Measurements from ENCODE around the gene AP3S2. TPM values are rescaled to one million over a fixed set of nuclear protein-coding genes. Genes with fewer than 3 reads are reported as not detected.

Gene AP3S2
- polyA plus RNA-seq, 1 donor (not counting 4 experiments of a cell fraction or from before 2014, with no cell fraction given): 34.6 TPM

DNA sequence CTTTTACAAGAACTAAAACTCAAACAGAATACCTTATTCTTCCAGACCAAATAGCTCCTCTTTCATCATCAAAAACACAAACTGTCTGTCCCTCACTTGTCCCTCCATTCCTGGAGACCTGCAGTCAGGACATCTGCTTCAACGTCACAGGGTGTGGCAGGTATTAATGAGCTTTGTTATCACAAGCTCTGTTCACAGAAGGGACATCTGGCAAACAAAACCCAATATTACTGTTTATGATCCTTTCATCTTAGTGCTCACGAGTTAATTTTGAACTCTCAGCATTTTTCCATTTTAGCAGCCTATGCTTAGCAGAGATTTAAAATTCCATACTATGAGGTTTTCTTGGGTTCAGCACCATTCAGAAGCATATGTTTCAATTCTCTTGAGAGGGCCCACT, 32.9 kb downstream of the AP3S2 start:
- Histone ChIP-seq H3K79me2 (ENCODE audit: control insufficient read depth, insufficient read depth, low read length) (no peaks in the 10 kb centered on the region), H4K20me1 (ENCODE audit: control insufficient read depth, extremely low read depth, insufficient read depth, low read length) (no peaks in the 10 kb centered on the region), H3K36me3 (ENCODE audit: control insufficient read depth in 2 of 2, extremely low read depth in 1 of 2, insufficient read depth in 2 of 2, low read length in 2 of 2) (peaks cover 11 to 18% of the 10 kb centered on the region in 2 experiments), H3K4me3 (ENCODE audit: control insufficient read depth in 2 of 3, extremely low read depth in 1 of 3, insufficient read depth in 2 of 3, low read depth in 1 of 3, low read length in 3 of 3) (no peak overlapping the region), H3K4me2 (ENCODE audit: control insufficient read depth, extremely low read depth, insufficient read depth, low read depth, low read length) (no peak overlapping the region), H3K9ac (ENCODE audit: control insufficient read depth, extremely low read depth, insufficient read depth, low read length) (no peak overlapping the region), H3K27ac (ENCODE audit: control insufficient read depth, insufficient read depth, low read length) (no peak overlapping the region), H3K9me3 (ENCODE audit: control insufficient read depth, low read depth, low read length) (no peaks in the 10 kb centered on the region), H3K4me1 (ENCODE audit: control insufficient read depth, extremely low read depth, insufficient read depth, low read length) (no peaks in the 10 kb centered on the region), H2AFZ (ENCODE audit: control insufficient read depth, low read length) (no peak overlapping the region), H3K27me3 (ENCODE audit: control insufficient read depth, extremely low read depth, insufficient read depth, low read length) (no peaks in the 10 kb centered on the region), H3K9me1 (ENCODE audit: control insufficient read depth, extremely low read depth, insufficient read depth, low read length) (no peaks in the 10 kb centered on the region)
- dilution Hi-C loops (cut with MboI; ENCODE audit: extremely low pct_ligation_motif_present, low sequenced_read_pairs): loop anchor here (25.0 kb wide), 1 partner anchor 99 kb away; the partner anchor contains the start of gene MESP1
- FAIRE-seq (no peak), DNase-seq (ENCODE audit: low read depth, low spot score) (no peak)
- no peak for TF ChIP-seq CTCF (optimal IDR thresholded peaks at IDR 0.05 in 1 of 3, IDR thresholded peaks at IDR 0.05 in 1 of 3, conservative IDR thresholded peaks at IDR 0.05 in 1 of 3; ENCODE audit: extremely low read depth in 1 of 3, insufficient read depth in 2 of 3, low read length in 3 of 3)
- no peak for TF ChIP-seq EZH2 (IDR thresholded peaks at IDR 0.05; ENCODE audit: low read length)

GRCh38 chr15:89860431-89860830, 33.4 kb downstream of the AP3S2 start:
- no peak for FAIRE-seq
- DNase-seq (ENCODE audit: low read depth, low spot score): no peak
- no peaks in the 10 kb centered on the region for H3K4me1 ChIP-seq (ENCODE audit: control insufficient read depth, extremely low read depth, insufficient read depth, low read length)
- no peaks in the 10 kb centered on the region for H3K27me3 ChIP-seq (ENCODE audit: control insufficient read depth, extremely low read depth, insufficient read depth, low read length)
- no peak overlapping the region for H3K27ac ChIP-seq (ENCODE audit: control insufficient read depth, insufficient read depth, low read length)
- no peak overlapping the region for H3K9ac ChIP-seq (ENCODE audit: control insufficient read depth, extremely low read depth, insufficient read depth, low read length)
- no peaks in the 10 kb centered on the region for H3K79me2 ChIP-seq (ENCODE audit: control insufficient read depth, insufficient read depth, low read length)
- dilution Hi-C loops (cut with MboI; ENCODE audit: extremely low pct_ligation_motif_present, low sequenced_read_pairs): loop anchor here (25.0 kb wide), 1 partner anchor 98 kb away; the partner anchor contains the start of gene MESP1
- H2AFZ ChIP-seq (ENCODE audit: control insufficient read depth, low read length): no peak overlapping the region
- H3K4me2 ChIP-seq (ENCODE audit: control insufficient read depth, extremely low read depth, insufficient read depth, low read depth, low read length): no peak overlapping the region
- H4K20me1 ChIP-seq (ENCODE audit: control insufficient read depth, extremely low read depth, insufficient read depth, low read length): no peaks in the 10 kb centered on the region
- peaks cover 11 to 15% of the 10 kb centered on the region in 2 experiments for H3K36me3 ChIP-seq (ENCODE audit: control insufficient read depth in 2 of 2, extremely low read depth in 1 of 2, insufficient read depth in 2 of 2, low read length in 2 of 2)
- H3K4me3 ChIP-seq (ENCODE audit: control insufficient read depth in 2 of 3, extremely low read depth in 1 of 3, insufficient read depth in 2 of 3, low read depth in 1 of 3, low read length in 3 of 3): no peak overlapping the region
- no peak for TF ChIP-seq EZH2 (IDR thresholded peaks at IDR 0.05; ENCODE audit: low read length)
- TF ChIP-seq CTCF (optimal IDR thresholded peaks at IDR 0.05 in 1 of 3, IDR thresholded peaks at IDR 0.05 in 1 of 3, conservative IDR thresholded peaks at IDR 0.05 in 1 of 3; ENCODE audit: extremely low read depth in 1 of 3, insufficient read depth in 2 of 3, low read length in 3 of 3): no peak
- no peaks in the 10 kb centered on the region for H3K9me1 ChIP-seq (ENCODE audit: control insufficient read depth, extremely low read depth, insufficient read depth, low read length)
- H3K9me3 ChIP-seq (ENCODE audit: control insufficient read depth, low read depth, low read length): no peaks in the 10 kb centered on the region
